Panc1 (cell line): ENCODE data around the gene BBX. TPM values are rescaled to one million over a fixed set of nuclear protein-coding genes. Genes with fewer than 3 reads are reported as not detected.

Experiments used
- ATAC-seq: fragments of 200-7000 bp; cut with Tn5 transposase; 2 replicates; pipeline ENCODE4 v1.9.1; 2020; ENCODE audit warnings: mild to moderate bottlenecking, moderate library complexity
- BruUV-seq: library from RNA; stranded (reverse); fragments of 400-500 nt; replicated peaks from 2 replicates; lab custom pipeline; 2021; lab: Mats Ljungman, UMichigan
- CTCF ChIA-PET: fragments of 300-600 bp; sonication (Branson Sonifier 250); formaldehyde crosslinking; loops from one replicate; lab custom pipeline; 2022; ENCODE audit warnings: antibody characterized with exemption; lab: Charles Lee
- POLR2A ChIA-PET: fragments of 300-600 bp; sonication (Branson Sonifier 250); formaldehyde crosslinking; loops from one replicate; lab custom pipeline; 2022; ENCODE audit warnings: antibody characterized with exemption; lab: Charles Lee
- DNase-seq: peaks from one replicate; pipeline ENCODE4 v3.0.0-alpha.2; 2010; ENCODE audit warnings: low read depth, low spot score
- H3K27ac ChIP-seq: 2 replicates; pipeline ENCODE4 v1.5.1; 2011; ENCODE audit warnings: mild to moderate bottlenecking, low read length, inconsistent platforms
- H3K27me3 ChIP-seq: fragments of 200-500 bp; sonication (Bioruptor generic); 2 replicates; pipeline ENCODE4 v1.6.0; 2014; ENCODE audit warnings: low read length, inconsistent platforms; ENCODE audit not compliant: control insufficient read depth, insufficient read depth
- H3K36me3 ChIP-seq: fragments of 200-500 bp; sonication (Bioruptor generic); 2 replicates; pipeline ENCODE4 v1.5.1; 2014; ENCODE audit warnings: inconsistent platforms, mild to moderate bottlenecking, low read length, moderate library complexity; ENCODE audit not compliant: control insufficient read depth, insufficient read depth
- H3K4me1 ChIP-seq: 2 replicates; pipeline ENCODE4 v1.5.1; 2011; ENCODE audit warnings: inconsistent platforms, mild to moderate bottlenecking, low read length, moderate library complexity; ENCODE audit not compliant: control insufficient read depth, insufficient read depth
- H3K4me3 ChIP-seq, 2 experiments: 2 replicates each; pipeline ENCODE4 v1.5.1; 2011 to 2012; ENCODE audit warnings: low read depth in 2 of 2, low read length in 2 of 2, mild to moderate bottlenecking in 2 of 2, inconsistent platforms in 1 of 2, moderate library complexity in 1 of 2
- H3K9me3 ChIP-seq: fragments of 200-500 bp; sonication (Bioruptor generic); 2 replicates; pipeline ENCODE4 v1.5.1; 2014; ENCODE audit warnings: low read depth, mild to moderate bottlenecking, inconsistent platforms, low read length, moderate library complexity; ENCODE audit not compliant: control insufficient read depth, insufficient read depth
- CTCF ChIP-seq: fragments of 450-650 bp; IDR thresholded peaks from 2 replicates; pipeline ENCODE4 v1.5.1; 2017; ENCODE audit warnings: mild to moderate bottlenecking
- POLR2AphosphoS5 ChIP-seq: IDR thresholded peaks from 2 replicates; pipeline ENCODE4 v1.6.1; 2012; ENCODE audit warnings: mild to moderate bottlenecking, low read depth, low read length, moderate library complexity
- REST ChIP-seq, 2 experiments: IDR thresholded peaks; 2 replicates each; pipeline ENCODE4 v1.6.1; 2011 to 2012; ENCODE audit warnings: low read depth in 2 of 2, control low read depth in 1 of 2, low read length in 1 of 2, mild to moderate bottlenecking in 1 of 2, moderate library complexity in 1 of 2; ENCODE audit not compliant: insufficient read depth in 1 of 2
- SIN3A ChIP-seq: IDR thresholded peaks from 2 replicates; pipeline ENCODE4 v1.6.1; 2012; ENCODE audit warnings: low read depth, mild to moderate bottlenecking, low read length, moderate library complexity, borderline replicate concordance; ENCODE audit not compliant: insufficient read depth
- TCF7L2 ChIP-seq: IDR thresholded peaks from 2 replicates; pipeline ENCODE4 v1.6.1; 2011; ENCODE audit warnings: mild to moderate bottlenecking, low read depth, low read length, inconsistent platforms
- in situ Hi-C: cut with HindIII; loops from 2 replicates; pipeline ENCODE4 v1.10.0; 2016; ENCODE audit warnings: low sequenced_read_pairs, low pct_unique_long_range_greater_than_20kb
- intact Hi-C: fragments of 100-400 bp; cut with micrococcal nuclease; formaldehyde crosslinking; loops from one replicate; pipeline ENCODE4 v1.10.0; 2022; ENCODE audit not compliant: unreplicated experiment
- total RNA-seq: library from RNA; stranded (reverse); gene quantifications from one replicate; pipeline ENCODE4 v1.2.1, GENCODE V29; 2021; ENCODE audit not compliant: unreplicated experiment

The BBX gene
- total RNA-seq, 1 experiment from 2014 or later = 28.5 TPM

- in situ Hi-C loops = no loop called here
- intact Hi-C loops = no loop called here
- POLR2A ChIA-PET = no interaction called here
Observed at GRCh38 chr3:107847791-107848190, 325.0 kb downstream of the BBX start.

GRCh38 chr3:107848351-107848915 lies 325.7 kb downstream of the BBX start:
- no peaks in the 10 kb centered on the region for H3K9me3 ChIP-seq
- CTCF ChIA-PET = no interaction called here
- BruUV-seq = no TSS peak
- no peak for DNase-seq
- no peaks in the 10 kb centered on the region for H3K36me3 ChIP-seq
- no peak overlapping the region for H3K4me3 ChIP-seq
- intact Hi-C loops (no loop called here), in situ Hi-C loops (no loop called here)
- no peaks in the 10 kb centered on the region for H3K4me1 ChIP-seq
- no peak for TF ChIP-seq SIN3A
- no peak for TF ChIP-seq CTCF
- TF ChIP-seq REST (IDR thresholded peaks at IDR 0.05; ENCODE audit: insufficient read depth in 1 of 2, low read depth in 2 of 2, low read length in 1 of 2) = no peak
- TF ChIP-seq TCF7L2 = no peak
- no peak for TF ChIP-seq POLR2AphosphoS5
- H3K27me3 ChIP-seq = peaks cover 5% of the 10 kb centered on the region
- POLR2A ChIA-PET = no interaction called here
- ATAC-seq = no peak
- H3K27ac ChIP-seq = no peak overlapping the region

More at GRCh38 chr3:107847791-107848190, 325.0 kb downstream of the BBX start:
- TF ChIP-seq POLR2AphosphoS5 (no peak), REST (IDR thresholded peaks at IDR 0.05; ENCODE audit: insufficient read depth in 1 of 2, low read depth in 2 of 2, low read length in 1 of 2) (no peak), TCF7L2 (no peak), SIN3A (no peak), CTCF (no peak)
- no peak overlapping the region for H3K4me3 ChIP-seq
- H3K36me3 ChIP-seq = no peaks in the 10 kb centered on the region
- H3K4me1 ChIP-seq = no peaks in the 10 kb centered on the region
- no peak overlapping the region for H3K27ac ChIP-seq
- CTCF ChIA-PET = no interaction called here
- DNase-seq (no peak), ATAC-seq (no peak)
- H3K27me3 ChIP-seq = peaks cover 5% of the 10 kb centered on the region
- BruUV-seq = no TSS peak
- no peaks in the 10 kb centered on the region for H3K9me3 ChIP-seq
